DMS53 treated with DMSO at 0.1 percent for 48 hours (cell line): ENCODE data around the gene ACVR2A.

ENCODE experiments used
- DNase-seq: peaks from one replicate; lab custom pipeline; 2025; ENCODE audit not compliant: unreplicated experiment; lab: John Stamatoyannopoulos, UW

The ACVR2A gene

DNA sequence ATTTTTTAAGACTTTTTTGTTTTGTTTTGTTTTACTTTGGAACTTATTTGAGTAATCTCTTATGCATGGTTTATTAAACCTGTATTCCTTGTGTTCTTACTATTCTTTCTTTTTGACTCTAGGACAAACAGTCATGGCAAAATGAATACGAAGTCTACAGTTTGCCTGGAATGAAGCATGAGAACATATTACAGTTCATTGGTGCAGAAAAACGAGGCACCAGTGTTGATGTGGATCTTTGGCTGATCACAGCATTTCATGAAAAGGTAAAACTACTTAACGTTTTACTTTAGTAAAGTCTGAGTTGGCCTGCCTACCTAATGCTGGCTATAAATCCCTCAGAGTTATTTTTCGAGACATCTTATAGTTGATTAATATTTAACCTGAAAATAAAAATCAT is 72.3 kb downstream of the ACVR2A start:
- no peak for DNase-seq

DNA sequence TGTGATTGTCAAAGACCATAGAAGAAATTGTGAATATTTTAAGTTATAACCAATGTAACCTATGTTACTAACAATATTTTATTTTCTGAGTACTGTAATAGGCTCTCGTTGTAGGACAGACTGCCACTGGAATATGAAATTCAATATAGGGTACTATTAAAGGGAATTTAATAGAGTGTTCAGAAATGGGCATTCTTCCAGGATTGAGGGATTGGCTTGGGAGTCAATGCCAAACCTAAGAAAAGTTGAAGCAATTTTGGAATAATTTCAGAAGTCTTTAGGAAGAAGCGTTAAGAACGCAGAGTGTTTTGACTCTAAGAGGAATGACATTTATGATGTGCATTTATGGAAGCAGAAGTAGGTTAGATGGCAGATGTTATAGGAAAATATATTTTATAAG is 79.0 kb downstream of the ACVR2A start:
- DNase-seq = no peak

DNA sequence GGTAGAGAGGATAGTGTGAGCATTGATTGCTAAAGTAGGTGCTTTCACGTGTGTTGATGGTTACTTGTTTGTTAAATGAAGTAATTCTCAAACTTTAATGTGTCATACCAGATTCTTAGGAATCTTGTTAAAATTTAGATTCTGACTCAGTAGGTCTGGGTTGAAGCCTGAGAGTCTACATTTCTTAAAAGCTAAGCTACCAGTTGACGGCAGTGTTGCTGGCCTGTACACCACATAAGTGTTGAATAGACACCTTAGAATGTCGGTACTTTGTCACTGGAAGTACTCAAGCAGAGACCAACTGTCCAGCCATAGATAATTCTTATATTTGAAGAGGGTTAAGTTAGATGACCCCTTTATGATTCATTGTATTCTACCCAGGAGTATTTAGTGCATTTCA is 79.8 kb downstream of the ACVR2A start:
- no peak for DNase-seq

- DNase-seq = no peak
Measured at GRCh38 chr2:147925886-147926285, 81.1 kb downstream of the ACVR2A start.

DNA sequence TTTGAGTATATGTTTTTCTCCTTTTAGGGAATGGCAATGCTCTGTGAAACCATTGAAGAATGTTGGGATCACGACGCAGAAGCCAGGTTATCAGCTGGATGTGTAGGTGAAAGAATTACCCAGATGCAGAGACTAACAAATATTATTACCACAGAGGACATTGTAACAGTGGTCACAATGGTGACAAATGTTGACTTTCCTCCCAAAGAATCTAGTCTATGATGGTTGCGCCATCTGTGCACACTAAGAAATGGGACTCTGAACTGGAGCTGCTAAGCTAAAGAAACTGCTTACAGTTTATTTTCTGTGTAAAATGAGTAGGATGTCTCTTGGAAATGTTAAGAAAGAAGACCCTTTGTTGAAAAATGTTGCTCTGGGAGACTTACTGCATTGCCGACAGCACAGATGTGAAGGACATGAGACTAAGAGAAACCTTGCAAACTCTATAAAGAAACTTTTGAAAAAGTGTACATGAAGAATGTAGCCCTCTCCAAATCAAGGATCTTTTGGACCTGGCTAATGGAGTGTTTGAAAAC is 82.3 kb downstream of the ACVR2A start:
- no peak for DNase-seq

DNA sequence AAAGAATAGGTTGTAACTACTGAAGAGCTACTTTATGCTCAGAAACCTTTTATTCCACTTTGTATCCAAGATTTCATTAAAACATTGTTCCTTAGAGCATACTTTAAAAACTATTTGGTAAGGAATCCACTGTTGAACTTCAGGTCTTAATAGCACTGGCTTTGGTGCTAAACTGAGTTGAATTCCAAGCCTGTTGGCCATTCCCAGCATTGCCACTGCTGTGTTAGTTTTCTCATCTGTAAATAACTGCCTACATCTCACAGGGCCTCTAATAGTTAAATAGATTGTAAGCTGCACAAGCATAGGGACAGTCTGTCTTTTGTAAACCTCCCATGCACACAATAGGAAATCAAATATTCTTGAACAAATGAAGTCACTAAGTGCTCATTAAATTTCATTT is 89.1 kb downstream of the ACVR2A start:
- no peak for DNase-seq

GRCh38 chr2:147934881-147935620 is 90.2 kb downstream of the ACVR2A start:
- no peak for DNase-seq

GRCh38 chr2:147937744-147938349 is 93.0 kb downstream of the ACVR2A start:
- DNase-seq = no peak

DNA sequence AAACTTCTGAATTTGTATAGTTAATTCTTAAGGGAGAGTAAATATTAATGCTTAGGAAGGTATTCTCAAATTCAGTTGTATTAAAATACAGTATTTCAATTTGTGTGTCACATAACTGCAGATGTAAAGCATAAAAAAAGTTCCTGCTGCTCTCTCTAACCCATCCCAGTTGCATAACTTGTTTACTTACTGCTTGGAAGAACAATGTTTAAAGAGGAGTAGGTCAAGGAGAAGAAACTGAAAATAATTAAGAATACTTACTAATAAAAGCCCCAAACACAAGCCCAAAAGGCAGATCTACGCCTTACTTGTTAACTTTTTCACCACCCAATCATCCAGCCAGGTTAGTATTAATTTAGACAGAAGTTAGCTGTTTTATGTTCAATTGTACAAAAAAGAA is 94.5 kb downstream of the ACVR2A start:
- DNase-seq = no peak

- no peak for DNase-seq
Measured at GRCh38 chr2:147945660-147946059, 100.8 kb downstream of the ACVR2A start.

- no peak for DNase-seq
Measured at GRCh38 chr2:147952118-147952517, 107.3 kb downstream of the ACVR2A start.

GRCh38 chr2:147968571-147968970 is 123.7 kb downstream of the ACVR2A start:
- DNase-seq = no peak

GRCh38 chr2:147976102-147976501 is 131.3 kb downstream of the ACVR2A start:
- DNase-seq = no peak

DNA sequence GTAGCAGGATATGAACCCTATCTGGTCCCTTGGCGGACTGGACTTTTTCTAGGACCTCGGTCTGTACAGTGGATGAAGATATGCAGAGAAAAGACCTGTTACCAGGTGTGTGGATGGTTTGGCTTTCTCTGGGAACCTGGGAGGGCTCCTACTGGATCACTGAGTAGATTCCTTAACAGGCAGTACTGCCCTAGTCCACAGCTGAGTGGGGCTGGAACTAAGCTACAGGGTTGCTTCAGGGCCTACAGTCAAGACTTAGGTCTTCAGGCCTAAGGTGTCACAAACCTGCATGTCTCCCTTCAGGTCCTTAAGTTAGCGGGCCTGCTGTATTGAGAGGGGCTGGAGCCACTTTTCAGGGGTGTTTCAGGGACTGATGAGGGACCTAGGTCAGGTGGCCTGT is 132.8 kb downstream of the ACVR2A start:
- no peak for DNase-seq
